Measurements from ENCODE around the gene SYT9.

Gene SYT9

DNA sequence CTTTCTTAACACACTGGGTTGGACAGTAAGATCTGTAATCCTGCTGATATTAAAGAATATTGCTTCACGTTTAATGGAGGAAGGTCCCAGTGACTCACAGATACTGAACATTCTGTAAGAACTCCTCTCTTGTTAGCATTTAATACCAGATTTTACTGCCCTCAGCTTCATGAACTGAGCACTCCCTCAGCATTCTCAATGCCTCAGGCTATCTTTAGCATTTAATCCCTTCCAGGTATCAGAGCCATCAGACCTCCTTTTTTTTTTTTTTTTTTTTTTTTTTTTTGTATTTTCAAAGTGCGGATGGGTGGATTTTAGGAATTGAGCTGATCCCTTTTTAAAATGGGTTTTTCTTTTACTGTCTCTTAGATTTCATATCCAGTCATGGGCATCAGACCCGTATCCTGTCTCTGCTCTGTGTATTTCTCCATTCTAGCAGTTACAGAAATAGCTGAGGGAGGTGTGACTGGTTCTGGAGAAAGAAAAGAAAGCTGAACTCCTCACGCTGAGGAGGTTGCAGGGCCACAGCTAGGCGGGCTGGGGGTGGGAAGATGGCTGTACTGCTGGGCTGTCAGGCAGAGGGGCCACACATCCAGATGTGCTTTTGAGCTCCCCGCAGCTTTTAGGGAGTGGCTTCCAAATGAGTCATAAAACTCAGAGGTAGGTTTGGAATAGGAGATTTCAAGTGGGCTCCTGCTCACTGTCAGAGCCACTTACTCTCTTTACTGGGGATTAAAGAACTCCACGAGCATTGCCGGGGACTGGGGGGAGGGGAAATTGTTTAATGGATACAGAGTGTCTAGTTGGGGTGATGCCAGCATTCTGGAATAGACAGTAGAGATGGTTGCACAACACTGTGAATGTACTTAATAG, 97.0 kb downstream of the SYT9 start:
- Mint-ChIP-seq H3K27ac (peak overlapping the region; percentile 21), H3K27me3 (ENCODE audit: low read depth, poor library complexity) (peaks cover 5% of the 10 kb centered on the region), H3K4me3 (no peak overlapping the region), H3K4me1 (peaks cover 14% of the 10 kb centered on the region), H3K36me3 (ENCODE audit: low read depth) (no peaks in the 10 kb centered on the region), H3K9me3 (peaks cover under 1% of the 10 kb centered on the region)
- DNase-seq, result peak; percentile 11
- TF ChIP-seq, protein P1, sequence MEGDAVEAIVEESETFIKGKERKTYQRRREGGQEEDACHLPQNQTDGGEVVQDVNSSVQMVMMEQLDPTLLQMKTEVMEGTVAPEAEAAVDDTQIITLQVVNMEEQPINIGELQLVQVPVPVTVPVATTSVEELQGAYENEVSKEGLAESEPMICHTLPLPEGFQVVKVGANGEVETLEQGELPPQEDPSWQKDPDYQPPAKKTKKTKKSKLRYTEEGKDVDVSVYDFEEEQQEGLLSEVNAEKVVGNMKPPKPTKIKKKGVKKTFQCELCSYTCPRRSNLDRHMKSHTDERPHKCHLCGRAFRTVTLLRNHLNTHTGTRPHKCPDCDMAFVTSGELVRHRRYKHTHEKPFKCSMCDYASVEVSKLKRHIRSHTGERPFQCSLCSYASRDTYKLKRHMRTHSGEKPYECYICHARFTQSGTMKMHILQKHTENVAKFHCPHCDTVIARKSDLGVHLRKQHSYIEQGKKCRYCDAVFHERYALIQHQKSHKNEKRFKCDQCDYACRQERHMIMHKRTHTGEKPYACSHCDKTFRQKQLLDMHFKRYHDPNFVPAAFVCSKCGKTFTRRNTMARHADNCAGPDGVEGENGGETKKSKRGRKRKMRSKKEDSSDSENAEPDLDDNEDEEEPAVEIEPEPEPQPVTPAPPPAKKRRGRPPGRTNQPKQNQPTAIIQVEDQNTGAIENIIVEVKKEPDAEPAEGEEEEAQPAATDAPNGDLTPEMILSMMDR (IDR thresholded peaks at IDR 0.05), result no peak

DNA sequence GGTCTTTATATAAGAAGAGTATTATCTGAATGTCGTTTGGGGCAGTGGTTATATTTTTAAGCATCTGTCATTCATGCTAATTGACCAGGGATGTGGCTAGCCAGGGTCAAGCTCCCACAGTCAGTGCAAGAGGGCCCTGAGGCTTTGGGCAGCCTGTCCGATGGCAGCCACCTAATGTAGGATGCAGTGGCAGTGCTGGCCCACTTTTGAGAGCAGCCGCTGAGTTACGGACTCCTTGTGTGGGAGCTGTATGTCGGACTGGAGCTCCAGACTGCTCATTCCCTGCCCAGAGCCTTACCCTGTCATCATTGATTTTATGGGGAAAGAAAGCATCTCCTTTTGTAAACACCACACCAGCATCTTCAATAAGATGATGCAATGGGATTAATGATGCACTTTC, 99.5 kb downstream of the SYT9 start:
- Mint-ChIP-seq H3K36me3 (ENCODE audit: low read depth) (no peaks in the 10 kb centered on the region), H3K27me3 (ENCODE audit: low read depth, poor library complexity) (peaks cover 5% of the 10 kb centered on the region), H3K4me3 (no peak overlapping the region), H3K27ac (no peak overlapping the region), H3K4me1 (peaks cover 14% of the 10 kb centered on the region), H3K9me3 (no peaks in the 10 kb centered on the region)
- TF ChIP-seq, protein P1 (IDR thresholded peaks at IDR 0.05), result no peak
- DNase-seq, result no peak

DNA sequence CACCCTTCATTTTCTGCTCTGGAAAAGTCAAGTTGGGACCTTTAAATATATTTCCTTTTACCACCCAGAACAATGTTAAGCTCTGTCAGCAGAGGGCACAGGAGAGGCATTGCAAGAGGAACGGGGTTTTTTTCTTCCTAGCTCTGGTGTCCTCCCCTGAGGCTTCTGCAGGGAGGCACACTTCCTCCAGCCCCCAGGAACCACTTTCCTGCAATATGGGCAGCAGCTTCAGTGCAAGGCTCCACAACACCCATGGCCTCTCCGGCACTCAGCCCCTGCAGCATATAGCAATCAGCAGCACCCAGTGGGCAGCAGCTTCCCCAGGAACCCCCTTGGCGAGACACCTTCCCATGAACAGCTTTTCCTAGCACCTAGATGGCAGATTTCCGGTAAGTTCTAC, 101.4 kb downstream of the SYT9 start:
- no peaks in the 10 kb centered on the region for H3K36me3 Mint-ChIP-seq (ENCODE audit: low read depth)
- H3K4me3 Mint-ChIP-seq, result no peak overlapping the region
- peak; percentile 8 for DNase-seq
- no peaks in the 10 kb centered on the region for H3K9me3 Mint-ChIP-seq
- TF ChIP-seq, protein P1 (IDR thresholded peaks at IDR 0.05), result peak; percentile 29
- no peak overlapping the region for H3K27ac Mint-ChIP-seq
- H3K27me3 Mint-ChIP-seq (ENCODE audit: low read depth, poor library complexity), result peaks cover 5% of the 10 kb centered on the region
- H3K4me1 Mint-ChIP-seq, result peaks cover 14% of the 10 kb centered on the region

DNA sequence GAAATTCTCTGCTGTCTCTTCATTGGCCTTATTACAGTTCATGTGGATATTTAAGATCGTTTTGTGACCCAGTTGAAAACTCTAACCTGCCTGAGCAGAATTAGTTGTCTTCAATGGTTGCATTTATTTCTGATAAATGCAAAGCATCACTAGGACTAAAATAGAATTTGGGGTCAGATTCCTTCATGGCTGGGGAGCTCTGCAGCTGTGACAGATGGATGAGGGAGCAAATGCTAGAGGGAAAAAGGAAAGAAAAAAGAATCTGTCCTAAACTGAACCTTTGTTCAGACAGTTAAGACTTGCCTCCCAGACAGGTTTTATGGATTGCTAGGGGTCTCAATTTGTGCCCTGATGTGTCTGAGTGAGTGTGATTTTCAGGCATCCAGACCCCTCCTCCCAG, 113.0 kb downstream of the SYT9 start:
- no peaks in the 10 kb centered on the region for H3K36me3 Mint-ChIP-seq (ENCODE audit: low read depth)
- H3K4me1 Mint-ChIP-seq, result no peaks in the 10 kb centered on the region
- TF ChIP-seq, protein P1 (IDR thresholded peaks at IDR 0.05), result no peak
- no peak overlapping the region for H3K4me3 Mint-ChIP-seq
- no peak for DNase-seq
- H3K27ac Mint-ChIP-seq, result no peak overlapping the region
- H3K9me3 Mint-ChIP-seq, result peaks cover 13% of the 10 kb centered on the region
- peaks cover 5% of the 10 kb centered on the region for H3K27me3 Mint-ChIP-seq (ENCODE audit: low read depth, poor library complexity)

DNA sequence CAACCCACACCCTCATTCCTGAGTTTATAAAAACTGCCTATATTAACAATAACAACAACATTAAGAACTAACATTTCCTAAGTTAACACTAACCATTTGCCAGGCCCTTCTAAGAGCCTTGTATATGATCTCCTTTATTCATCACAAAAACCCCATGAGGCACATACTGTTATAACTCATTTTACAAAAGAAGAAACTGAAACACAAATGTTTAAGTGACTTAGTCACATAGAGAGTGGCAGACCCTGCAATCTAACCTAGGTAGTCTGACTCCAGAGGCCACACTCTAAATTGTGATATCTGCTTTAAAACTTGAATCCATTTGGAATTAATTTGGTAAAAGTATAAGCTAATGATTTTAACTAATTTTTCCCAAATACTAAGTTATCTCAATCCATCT, 116.1 kb downstream of the SYT9 start:
- TF ChIP-seq, protein P1 (IDR thresholded peaks at IDR 0.05), result no peak
- Mint-ChIP-seq H3K9me3 (peaks cover 11% of the 10 kb centered on the region), H3K27me3 (ENCODE audit: low read depth, poor library complexity) (peaks cover 9% of the 10 kb centered on the region), H3K27ac (no peak overlapping the region), H3K4me1 (no peaks in the 10 kb centered on the region), H3K36me3 (ENCODE audit: low read depth) (no peaks in the 10 kb centered on the region), H3K4me3 (no peak overlapping the region)
- no peak for DNase-seq

DNA sequence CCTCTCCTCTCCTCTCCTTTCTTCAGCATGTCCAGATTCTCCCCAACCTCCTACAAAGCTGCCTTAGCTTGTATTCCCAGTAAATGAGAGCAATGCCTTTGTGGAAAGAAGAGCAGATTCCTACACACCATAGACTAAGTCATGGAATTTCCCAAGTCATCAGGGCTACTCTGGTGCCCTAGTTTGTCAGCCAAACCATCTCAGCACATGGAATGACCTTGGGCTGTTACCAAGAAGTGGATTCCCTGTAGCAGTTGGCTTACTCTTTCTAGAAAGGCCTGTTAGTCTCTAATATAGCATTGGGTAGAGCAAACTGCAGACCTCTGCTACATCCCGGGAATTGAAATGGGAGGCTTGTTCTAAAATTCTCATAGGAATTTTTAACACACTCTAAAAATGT, 124.7 kb downstream of the SYT9 start:
- Mint-ChIP-seq H3K27ac (no peak overlapping the region), H3K4me1 (no peaks in the 10 kb centered on the region), H3K9me3 (peaks cover 28% of the 10 kb centered on the region), H3K36me3 (ENCODE audit: low read depth) (no peaks in the 10 kb centered on the region), H3K27me3 (ENCODE audit: low read depth, poor library complexity) (peaks cover 6% of the 10 kb centered on the region), H3K4me3 (no peak overlapping the region)
- DNase-seq, result no peak
- TF ChIP-seq, protein P1 (IDR thresholded peaks at IDR 0.05), result no peak
